Activated naive CD8-positive, alpha-beta T cell treated with anti-CD3 and anti-CD28 coated beads for 36 hours (primary cell): ENCODE results near the gene CAPN10. TPM values are rescaled to one million over a fixed set of nuclear protein-coding genes. Genes with fewer than 3 reads are reported as not detected.

Experiments used
- DNase-seq: peaks from one replicate; pipeline ENCODE4 v3.0.0; 2021
- H3K27ac Mint-ChIP-seq: one replicate; pipeline ENCODE4 v1.8.0; 2022; ENCODE audit warnings: mild to moderate bottlenecking, moderate library complexity, mixed read lengths
- H3K27me3 Mint-ChIP-seq: one replicate; pipeline ENCODE4 v1.8.0; 2022; ENCODE audit warnings: mild to moderate bottlenecking, mixed read lengths
- H3K36me3 Mint-ChIP-seq: one replicate; pipeline ENCODE4 v1.8.0; 2021; ENCODE audit warnings: mild to moderate bottlenecking, mixed read lengths
- H3K4me1 Mint-ChIP-seq: one replicate; pipeline ENCODE4 v1.8.0; 2021; ENCODE audit warnings: mixed read lengths
- H3K4me3 Mint-ChIP-seq: one replicate; pipeline ENCODE4 v1.8.0; 2022; ENCODE audit warnings: mild to moderate bottlenecking, moderate library complexity, mixed read lengths
- H3K9me3 Mint-ChIP-seq: one replicate; pipeline ENCODE4 v1.8.0; 2022; ENCODE audit warnings: mixed read lengths
- total RNA-seq, 2 experiments: library from RNA; stranded (reverse); gene quantifications; one replicate each; pipeline ENCODE4 v1.2.3, GENCODE V29; 2021

CAPN10 gene
- total RNA-seq, 2 experiments from 2014 or later, result 30.1 to 32.3 TPM

GRCh38 chr2:240624011-240624949 lies 37.7 kb downstream of the CAPN10 start:
- H3K4me3 Mint-ChIP-seq, result peak overlapping the region; percentile 75
- peaks cover 2% of the 10 kb centered on the region for H3K9me3 Mint-ChIP-seq
- H3K27ac Mint-ChIP-seq, result peak overlapping the region; percentile 86
- H3K36me3 Mint-ChIP-seq, result peaks cover 10% of the 10 kb centered on the region
- DNase-seq, result peak; percentile 17
- no peaks in the 10 kb centered on the region for H3K27me3 Mint-ChIP-seq
- H3K4me1 Mint-ChIP-seq, result peaks cover 58% of the 10 kb centered on the region

DNA sequence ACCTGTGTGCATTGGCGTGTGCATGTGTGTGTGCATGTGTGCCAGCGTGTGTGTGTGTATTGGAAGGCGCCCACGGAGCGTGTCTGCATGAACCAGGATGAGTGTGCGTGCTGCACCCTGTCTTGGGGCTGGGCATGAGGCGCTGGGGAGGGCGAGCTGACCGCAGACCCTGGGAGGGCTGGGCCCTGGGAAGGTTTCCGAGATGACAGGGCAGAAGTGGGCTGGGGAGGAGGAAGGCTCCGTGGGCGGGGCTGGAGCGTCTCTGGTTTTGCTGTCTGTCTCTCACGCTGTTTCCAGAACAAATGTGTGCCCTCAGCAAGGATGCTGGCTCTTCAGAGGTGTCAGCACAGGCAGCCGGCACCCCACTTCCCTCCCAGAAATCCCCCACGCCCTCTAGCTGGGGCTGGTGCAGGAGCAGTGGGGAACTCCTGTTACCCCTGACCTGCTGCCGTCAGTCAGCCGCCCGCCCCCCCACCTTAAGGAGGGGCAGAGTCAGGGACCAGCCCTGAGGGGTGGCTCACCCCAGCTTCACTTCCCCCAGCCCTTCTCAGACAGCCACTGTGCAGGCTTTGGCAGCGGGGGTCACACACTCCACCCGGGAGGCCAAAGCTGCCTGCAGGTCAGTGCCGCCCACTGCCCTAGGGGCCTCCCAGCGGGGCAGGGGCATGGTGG lies 38.6 kb downstream of the CAPN10 start, which contains the start of gene GPR35:
TSS of gene GPR35 (plus strand) at position 531 of the 672 bp plus-strand sequence. CDS start 4,473 bp downstream, outside the sequence.
- H3K27ac Mint-ChIP-seq, result peak within 1 kb of the TSS; percentile 86
- peak; percentile 86 for DNase-seq
- peaks cover 55% of the 10 kb centered on the region for H3K4me1 Mint-ChIP-seq
- peaks cover 7% of the 10 kb centered on the region for H3K36me3 Mint-ChIP-seq
- H3K4me3 Mint-ChIP-seq, result peak within 1 kb of the TSS; percentile 75
- no peaks in the 10 kb centered on the region for H3K27me3 Mint-ChIP-seq
- peaks cover 2% of the 10 kb centered on the region for H3K9me3 Mint-ChIP-seq

GRCh38 chr2:240626531-240627300 lies 40.2 kb downstream of the CAPN10 start:
- Mint-ChIP-seq H3K27me3 (no peaks in the 10 kb centered on the region), H3K9me3 (no peaks in the 10 kb centered on the region), H3K27ac (peak overlapping the region; percentile 83), H3K36me3 (no peaks in the 10 kb centered on the region), H3K4me1 (peaks cover 45% of the 10 kb centered on the region), H3K4me3 (peak overlapping the region; percentile 63)
- DNase-seq, result peak; percentile 55

- H3K27me3 Mint-ChIP-seq, result no peaks in the 10 kb centered on the region
- peaks cover 36% of the 10 kb centered on the region for H3K4me1 Mint-ChIP-seq
- no peak overlapping the region for H3K4me3 Mint-ChIP-seq
- H3K27ac Mint-ChIP-seq, result no peak overlapping the region
- peaks cover under 1% of the 10 kb centered on the region for H3K9me3 Mint-ChIP-seq
- no peak for DNase-seq
- H3K36me3 Mint-ChIP-seq, result peaks cover under 1% of the 10 kb centered on the region
These were observed 41.4 kb downstream of the CAPN10 start for GRCh38 chr2:240627736-240628506.

DNA sequence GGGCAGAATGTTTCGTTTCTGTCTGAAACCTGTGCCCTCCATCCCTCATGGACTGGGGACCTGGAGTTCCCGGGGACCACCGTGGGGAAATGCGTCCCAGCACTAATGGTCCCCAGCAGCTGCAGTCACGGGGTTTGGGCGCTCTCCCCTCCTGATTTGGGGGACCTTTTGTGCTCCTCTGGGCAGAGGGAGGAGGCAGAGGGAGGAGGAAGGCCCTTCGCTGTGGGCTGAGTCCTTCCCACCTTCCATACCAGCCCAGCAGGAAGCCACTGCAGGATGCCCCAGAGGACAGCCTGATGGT lies 41.9 kb downstream of the CAPN10 start:
- Mint-ChIP-seq H3K27ac (no peak overlapping the region), H3K36me3 (peaks cover 6% of the 10 kb centered on the region), H3K9me3 (peaks cover 6% of the 10 kb centered on the region), H3K4me3 (no peak overlapping the region), H3K4me1 (peaks cover 32% of the 10 kb centered on the region), H3K27me3 (no peaks in the 10 kb centered on the region)
- DNase-seq, result no peak

- H3K27me3 Mint-ChIP-seq, result no peaks in the 10 kb centered on the region
- DNase-seq, result no peak
- peaks cover 10% of the 10 kb centered on the region for H3K9me3 Mint-ChIP-seq
- no peak overlapping the region for H3K27ac Mint-ChIP-seq
- peaks cover 8% of the 10 kb centered on the region for H3K36me3 Mint-ChIP-seq
- no peak overlapping the region for H3K4me3 Mint-ChIP-seq
- peaks cover 29% of the 10 kb centered on the region for H3K4me1 Mint-ChIP-seq
These were observed 42.5 kb downstream of the CAPN10 start for GRCh38 chr2:240628808-240629618.

DNA sequence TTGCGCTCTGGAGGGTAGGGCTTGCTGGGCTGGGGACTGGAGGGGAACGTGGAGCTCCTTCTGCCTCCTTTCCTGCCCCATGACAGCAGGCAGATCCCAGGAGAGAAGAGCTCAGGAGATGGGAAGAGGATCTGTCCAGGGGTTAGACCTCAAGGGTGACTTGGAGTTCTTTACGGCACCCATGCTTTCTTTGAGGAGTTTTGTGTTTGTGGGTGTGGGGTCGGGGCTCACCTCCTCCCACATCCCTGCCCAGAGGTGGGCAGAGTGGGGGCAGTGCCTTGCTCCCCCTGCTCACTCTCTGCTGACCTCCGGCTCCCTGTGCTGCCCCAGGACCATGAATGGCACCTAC lies 43.1 kb downstream of the CAPN10 start:
- Mint-ChIP-seq H3K27ac (no peak overlapping the region), H3K4me1 (peaks cover 24% of the 10 kb centered on the region), H3K4me3 (no peak overlapping the region), H3K36me3 (peaks cover 8% of the 10 kb centered on the region), H3K9me3 (peaks cover 12% of the 10 kb centered on the region), H3K27me3 (no peaks in the 10 kb centered on the region)
- DNase-seq, result no peak

DNA sequence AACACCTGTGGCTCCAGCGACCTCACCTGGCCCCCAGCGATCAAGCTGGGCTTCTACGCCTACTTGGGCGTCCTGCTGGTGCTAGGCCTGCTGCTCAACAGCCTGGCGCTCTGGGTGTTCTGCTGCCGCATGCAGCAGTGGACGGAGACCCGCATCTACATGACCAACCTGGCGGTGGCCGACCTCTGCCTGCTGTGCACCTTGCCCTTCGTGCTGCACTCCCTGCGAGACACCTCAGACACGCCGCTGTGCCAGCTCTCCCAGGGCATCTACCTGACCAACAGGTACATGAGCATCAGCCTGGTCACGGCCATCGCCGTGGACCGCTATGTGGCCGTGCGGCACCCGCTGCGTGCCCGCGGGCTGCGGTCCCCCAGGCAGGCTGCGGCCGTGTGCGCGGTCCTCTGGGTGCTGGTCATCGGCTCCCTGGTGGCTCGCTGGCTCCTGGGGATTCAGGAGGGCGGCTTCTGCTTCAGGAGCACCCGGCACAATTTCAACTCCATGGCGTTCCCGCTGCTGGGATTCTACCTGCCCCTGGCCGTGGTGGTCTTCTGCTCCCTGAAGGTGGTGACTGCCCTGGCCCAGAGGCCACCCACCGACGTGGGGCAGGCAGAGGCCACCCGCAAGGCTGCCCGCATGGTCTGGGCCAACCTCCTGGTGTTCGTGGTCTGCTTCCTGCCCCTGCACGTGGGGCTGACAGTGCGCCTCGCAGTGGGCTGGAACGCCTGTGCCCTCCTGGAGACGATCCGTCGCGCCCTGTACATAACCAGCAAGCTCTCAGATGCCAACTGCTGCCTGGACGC lies 43.6 kb downstream of the CAPN10 start:
- Mint-ChIP-seq H3K27me3 (no peaks in the 10 kb centered on the region), H3K27ac (no peak overlapping the region), H3K4me3 (no peak overlapping the region), H3K4me1 (peaks cover 19% of the 10 kb centered on the region), H3K9me3 (peaks cover 14% of the 10 kb centered on the region), H3K36me3 (peaks cover 8% of the 10 kb centered on the region)
- no peak for DNase-seq

DNA sequence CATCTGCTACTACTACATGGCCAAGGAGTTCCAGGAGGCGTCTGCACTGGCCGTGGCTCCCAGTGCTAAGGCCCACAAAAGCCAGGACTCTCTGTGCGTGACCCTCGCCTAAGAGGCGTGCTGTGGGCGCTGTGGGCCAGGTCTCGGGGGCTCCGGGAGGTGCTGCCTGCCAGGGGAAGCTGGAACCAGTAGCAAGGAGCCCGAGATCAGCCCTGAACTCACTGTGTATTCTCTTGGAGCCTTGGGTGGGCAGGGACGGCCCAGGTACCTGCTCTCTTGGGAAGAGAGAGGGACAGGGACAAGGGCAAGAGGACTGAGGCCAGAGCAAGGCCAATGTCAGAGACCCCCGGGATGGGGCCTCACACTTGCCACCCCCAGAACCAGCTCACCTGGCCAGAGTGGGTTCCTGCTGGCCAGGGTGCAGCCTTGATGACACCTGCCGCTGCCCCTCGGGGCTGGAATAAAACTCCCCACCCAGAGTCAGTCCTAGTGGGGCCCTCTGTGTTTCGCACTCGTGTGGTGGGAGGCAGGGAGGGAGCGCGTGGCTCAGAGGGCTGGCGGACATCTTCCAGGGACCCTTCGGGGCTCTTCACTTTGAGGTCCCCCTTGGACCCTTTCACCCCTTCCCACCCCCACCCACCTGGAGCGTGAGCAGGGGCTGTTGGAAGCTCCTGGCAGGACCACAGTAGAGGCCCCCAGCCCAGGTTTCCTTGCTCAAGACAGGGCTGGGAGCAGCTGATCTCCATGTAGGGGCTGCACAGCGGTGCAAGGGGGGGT lies 44.4 kb downstream of the CAPN10 start:
- no peak for DNase-seq
- Mint-ChIP-seq H3K4me3 (no peak overlapping the region), H3K9me3 (peaks cover 14% of the 10 kb centered on the region), H3K4me1 (peaks cover 12% of the 10 kb centered on the region), H3K36me3 (peaks cover 8% of the 10 kb centered on the region), H3K27ac (no peak overlapping the region), H3K27me3 (no peaks in the 10 kb centered on the region)

DNA sequence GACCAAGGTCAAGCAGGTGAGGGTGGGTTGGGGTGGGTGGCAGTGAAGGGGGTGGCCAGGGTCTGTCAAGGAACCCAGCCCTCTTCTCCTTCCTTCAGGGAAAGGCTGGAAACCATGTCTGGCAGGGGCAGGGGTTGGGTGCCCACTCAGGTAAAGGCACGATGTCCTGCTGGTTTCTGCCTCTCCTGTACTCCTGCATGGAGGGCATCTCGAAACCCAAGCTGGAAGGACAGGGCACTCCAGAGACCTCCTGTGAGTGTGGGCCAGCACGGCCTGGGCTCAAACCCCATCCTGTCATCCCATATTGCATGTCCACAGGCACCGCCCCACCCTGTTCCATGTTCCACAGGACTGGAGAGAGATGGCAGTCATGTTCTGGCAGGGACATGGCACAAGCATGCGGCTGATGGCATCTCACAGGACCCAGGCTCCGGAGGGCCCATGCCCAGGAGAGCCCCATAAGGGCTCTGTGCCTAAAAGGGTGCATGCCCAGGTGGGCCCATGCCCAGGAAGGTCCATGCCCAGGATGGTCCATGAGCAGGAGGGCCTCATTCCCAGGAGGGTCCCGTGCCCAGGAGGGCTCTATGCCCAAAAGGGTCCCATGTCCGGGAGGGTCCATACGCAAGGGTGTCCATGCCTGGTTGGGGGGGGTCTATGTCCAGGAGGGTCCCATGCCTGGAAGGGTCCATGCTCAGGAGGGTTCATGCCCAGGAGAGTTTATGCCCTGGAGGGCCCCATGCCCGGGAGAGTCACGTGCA lies 45.2 kb downstream of the CAPN10 start:
- Mint-ChIP-seq H3K27ac (no peak overlapping the region), H3K4me3 (no peak overlapping the region), H3K4me1 (peaks cover 7% of the 10 kb centered on the region), H3K36me3 (peaks cover 8% of the 10 kb centered on the region), H3K27me3 (no peaks in the 10 kb centered on the region), H3K9me3 (peaks cover 14% of the 10 kb centered on the region)
- DNase-seq, result no peak

DNA sequence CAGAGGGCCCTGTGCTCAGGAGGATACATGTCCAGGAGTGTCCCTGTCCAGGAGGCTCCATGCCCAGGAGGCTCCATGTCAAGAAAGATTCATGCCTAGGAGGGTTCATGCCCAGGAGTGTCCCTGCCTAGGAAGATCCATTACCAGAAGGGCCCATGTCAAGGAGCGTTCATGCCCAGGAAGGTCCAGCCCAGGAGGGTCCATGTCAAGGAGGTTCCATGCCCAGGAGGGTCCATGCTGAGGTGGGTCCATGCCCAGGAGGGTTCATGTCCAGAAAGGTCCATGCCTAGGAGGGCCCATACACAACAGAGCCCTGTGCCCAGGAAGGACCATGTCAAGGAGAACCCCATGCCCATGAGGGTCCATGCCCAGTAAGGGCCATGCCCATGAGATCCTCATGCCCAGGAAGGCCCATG lies 45.8 kb downstream of the CAPN10 start:
- Mint-ChIP-seq H3K4me3 (no peak overlapping the region), H3K27ac (no peak overlapping the region), H3K4me1 (peaks cover under 1% of the 10 kb centered on the region), H3K36me3 (peaks cover 8% of the 10 kb centered on the region), H3K9me3 (peaks cover 14% of the 10 kb centered on the region), H3K27me3 (no peaks in the 10 kb centered on the region)
- DNase-seq, result no peak
